K562 (cell line): ENCODE data around the gene PHKB.

ENCODE experiments used
- ARID2 ChIP-seq: fragments of 450-650 bp; IDR thresholded peaks from 2 replicates; pipeline ENCODE4 v1.6.1; 2017; ENCODE audit warnings: antibody characterized with exemption, mild to moderate bottlenecking
- HMG20B ChIP-seq: fragments of 250-450 bp; sonication (Bioruptor Pico); IDR thresholded peaks from 2 replicates; pipeline ENCODE4 v1.5.0; 2021; ENCODE audit warnings: mild to moderate bottlenecking
- KDM1A ChIP-seq, 2 experiments: fragments of 450-650 bp; IDR thresholded peaks; 2 replicates each; pipeline ENCODE4 v1.6.1; 2016; ENCODE audit warnings: mild to moderate bottlenecking in 2 of 2
- KLF1 ChIP-seq: fragments of 450-650 bp; IDR thresholded peaks from 2 replicates; pipeline ENCODE4 v1.6.1; 2016; ENCODE audit warnings: missing genetic modification characterization, missing compliant biosample characterization
- MXI1 ChIP-seq: IDR thresholded peaks from 2 replicates; pipeline ENCODE4 v1.6.1; 2011; ENCODE audit warnings: low read depth, mild to moderate bottlenecking, improper control_type of control experiment, low read length
- POLR2A ChIP-seq: fragments of 450-650 bp; conservative IDR thresholded peaks from 2 replicates; pipeline ENCODE4 v1.6.1; 2016
- PRMT5 ChIP-seq: sonication (generic); formaldehyde crosslinking; IDR thresholded peaks from 2 replicates; pipeline ENCODE4 v1.5.0; 2020; ENCODE audit warnings: missing genetic modification reagents
- RB1 ChIP-seq: fragments of 450-650 bp; IDR thresholded peaks from 2 replicates; pipeline ENCODE4 v1.6.1; 2017; ENCODE audit warnings: low read depth, mild to moderate bottlenecking
- SRSF3 ChIP-seq: fragments of 200-400 bp; formaldehyde crosslinking; IDR thresholded peaks from 2 replicates; pipeline ENCODE4 v1.6.1; 2016; ENCODE audit warnings: mild to moderate bottlenecking, low read length, moderate library complexity; ENCODE audit not compliant: insufficient read depth
- TF ChIP-seq, protein P1 (sequence below), 3 experiments: IDR thresholded peaks in 2 of 3; conservative IDR thresholded peaks in 1 of 3; 2 replicates each; pipeline ENCODE4 v1.5.1; 2011 to 2012; ENCODE audit warnings: low read length in 3 of 3, mild to moderate bottlenecking in 3 of 3, control low read depth in 2 of 3, improper control_type of control experiment in 1 of 3, inconsistent platforms in 1 of 3, low read depth in 1 of 3, mixed read lengths in 1 of 3, moderate library complexity in 1 of 3; ENCODE audit not compliant: insufficient read depth in 2 of 3
- TF ChIP-seq, protein P2 (sequence below): fragments of 250-450 bp; sonication (Bioruptor Pico); IDR thresholded peaks from 2 replicates; pipeline ENCODE4 v1.8.0; 2022; ENCODE audit warnings: moderate library complexity, mild to moderate bottlenecking, inconsistent platforms
- TF ChIP-seq, protein P3 (sequence below), 2 experiments: fragments of 450-650 bp; formaldehyde crosslinking in 1 of 2; IDR thresholded peaks; 2 replicates each; pipeline versions ENCODE4 v1.4.0 to v1.6.1; 2014 to 2020; ENCODE audit warnings: mild to moderate bottlenecking in 2 of 2, borderline replicate concordance in 1 of 2, low read depth in 1 of 2
- TF ChIP-seq, protein P4 (sequence below): fragments of 450-650 bp; formaldehyde crosslinking; conservative IDR thresholded peaks from 2 replicates; pipeline ENCODE4 v1.4.0; 2022; ENCODE audit warnings: mild to moderate bottlenecking, missing genetic modification characterization

DNA sequence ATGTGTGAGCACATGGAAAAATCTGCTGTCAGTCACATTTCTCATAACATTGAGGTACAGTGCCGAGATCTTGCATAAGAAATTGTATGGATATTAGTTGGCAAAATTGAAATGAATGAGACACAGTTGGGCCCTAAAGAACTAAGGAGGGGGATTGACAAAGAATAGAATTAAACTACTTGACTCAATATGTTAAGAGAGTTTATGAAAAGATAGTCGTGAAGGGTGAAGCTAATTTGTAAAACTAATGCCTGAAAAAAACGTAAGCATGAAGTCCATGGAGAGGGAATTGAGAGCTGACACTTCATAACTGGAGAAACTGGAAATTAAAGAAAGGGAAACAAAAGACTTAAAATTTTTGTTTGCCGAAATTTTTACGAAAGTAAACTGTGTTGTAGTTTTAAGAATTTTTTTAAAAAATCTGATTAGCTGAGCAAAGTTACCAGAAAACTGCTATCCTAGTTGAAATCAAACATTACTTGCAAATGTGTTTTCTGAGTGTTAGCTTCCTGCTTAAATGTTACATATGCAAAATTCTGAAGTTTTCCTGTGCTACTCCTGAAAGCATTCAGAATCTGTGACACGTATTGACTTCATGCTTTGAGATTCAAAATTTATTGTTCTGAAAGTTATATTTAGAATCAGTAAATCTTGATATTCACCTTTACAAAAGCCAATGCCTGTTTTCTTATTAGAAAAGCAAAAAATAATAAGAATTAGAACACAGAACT is 239.9 kb downstream of the PHKB start:
- TF ChIP-seq KLF1 (tag) = no peak
- no peak for TF ChIP-seq HMG20B
- TF ChIP-seq POLR2A = no peak
- TF ChIP-seq, protein P1, sequence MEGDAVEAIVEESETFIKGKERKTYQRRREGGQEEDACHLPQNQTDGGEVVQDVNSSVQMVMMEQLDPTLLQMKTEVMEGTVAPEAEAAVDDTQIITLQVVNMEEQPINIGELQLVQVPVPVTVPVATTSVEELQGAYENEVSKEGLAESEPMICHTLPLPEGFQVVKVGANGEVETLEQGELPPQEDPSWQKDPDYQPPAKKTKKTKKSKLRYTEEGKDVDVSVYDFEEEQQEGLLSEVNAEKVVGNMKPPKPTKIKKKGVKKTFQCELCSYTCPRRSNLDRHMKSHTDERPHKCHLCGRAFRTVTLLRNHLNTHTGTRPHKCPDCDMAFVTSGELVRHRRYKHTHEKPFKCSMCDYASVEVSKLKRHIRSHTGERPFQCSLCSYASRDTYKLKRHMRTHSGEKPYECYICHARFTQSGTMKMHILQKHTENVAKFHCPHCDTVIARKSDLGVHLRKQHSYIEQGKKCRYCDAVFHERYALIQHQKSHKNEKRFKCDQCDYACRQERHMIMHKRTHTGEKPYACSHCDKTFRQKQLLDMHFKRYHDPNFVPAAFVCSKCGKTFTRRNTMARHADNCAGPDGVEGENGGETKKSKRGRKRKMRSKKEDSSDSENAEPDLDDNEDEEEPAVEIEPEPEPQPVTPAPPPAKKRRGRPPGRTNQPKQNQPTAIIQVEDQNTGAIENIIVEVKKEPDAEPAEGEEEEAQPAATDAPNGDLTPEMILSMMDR (IDR thresholded peaks at IDR 0.05 in 2 of 3, conservative IDR thresholded peaks at IDR 0.05 in 1 of 3; ENCODE audit: insufficient read depth in 2 of 3, low read depth in 1 of 3, low read length in 3 of 3) = no peak
- no peak for TF ChIP-seq RB1
- TF ChIP-seq, protein P2, sequence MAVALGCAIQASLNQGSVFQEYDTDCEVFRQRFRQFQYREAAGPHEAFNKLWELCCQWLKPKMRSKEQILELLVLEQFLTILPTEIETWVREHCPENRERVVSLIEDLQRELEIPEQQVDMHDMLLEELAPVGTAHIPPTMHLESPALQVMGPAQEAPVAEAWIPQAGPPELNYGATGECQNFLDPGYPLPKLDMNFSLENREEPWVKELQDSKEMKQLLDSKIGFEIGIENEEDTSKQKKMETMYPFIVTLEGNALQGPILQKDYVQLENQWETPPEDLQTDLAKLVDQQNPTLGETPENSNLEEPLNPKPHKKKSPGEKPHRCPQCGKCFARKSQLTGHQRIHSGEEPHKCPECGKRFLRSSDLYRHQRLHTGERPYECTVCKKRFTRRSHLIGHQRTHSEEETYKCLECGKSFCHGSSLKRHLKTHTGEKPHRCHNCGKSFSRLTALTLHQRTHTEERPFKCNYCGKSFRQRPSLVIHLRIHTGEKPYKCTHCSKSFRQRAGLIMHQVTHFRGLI (CRISPR knock-in tag) = no peak
- no peak for TF ChIP-seq MXI1
- TF ChIP-seq ARID2 = no peak
- TF ChIP-seq, protein P3, sequence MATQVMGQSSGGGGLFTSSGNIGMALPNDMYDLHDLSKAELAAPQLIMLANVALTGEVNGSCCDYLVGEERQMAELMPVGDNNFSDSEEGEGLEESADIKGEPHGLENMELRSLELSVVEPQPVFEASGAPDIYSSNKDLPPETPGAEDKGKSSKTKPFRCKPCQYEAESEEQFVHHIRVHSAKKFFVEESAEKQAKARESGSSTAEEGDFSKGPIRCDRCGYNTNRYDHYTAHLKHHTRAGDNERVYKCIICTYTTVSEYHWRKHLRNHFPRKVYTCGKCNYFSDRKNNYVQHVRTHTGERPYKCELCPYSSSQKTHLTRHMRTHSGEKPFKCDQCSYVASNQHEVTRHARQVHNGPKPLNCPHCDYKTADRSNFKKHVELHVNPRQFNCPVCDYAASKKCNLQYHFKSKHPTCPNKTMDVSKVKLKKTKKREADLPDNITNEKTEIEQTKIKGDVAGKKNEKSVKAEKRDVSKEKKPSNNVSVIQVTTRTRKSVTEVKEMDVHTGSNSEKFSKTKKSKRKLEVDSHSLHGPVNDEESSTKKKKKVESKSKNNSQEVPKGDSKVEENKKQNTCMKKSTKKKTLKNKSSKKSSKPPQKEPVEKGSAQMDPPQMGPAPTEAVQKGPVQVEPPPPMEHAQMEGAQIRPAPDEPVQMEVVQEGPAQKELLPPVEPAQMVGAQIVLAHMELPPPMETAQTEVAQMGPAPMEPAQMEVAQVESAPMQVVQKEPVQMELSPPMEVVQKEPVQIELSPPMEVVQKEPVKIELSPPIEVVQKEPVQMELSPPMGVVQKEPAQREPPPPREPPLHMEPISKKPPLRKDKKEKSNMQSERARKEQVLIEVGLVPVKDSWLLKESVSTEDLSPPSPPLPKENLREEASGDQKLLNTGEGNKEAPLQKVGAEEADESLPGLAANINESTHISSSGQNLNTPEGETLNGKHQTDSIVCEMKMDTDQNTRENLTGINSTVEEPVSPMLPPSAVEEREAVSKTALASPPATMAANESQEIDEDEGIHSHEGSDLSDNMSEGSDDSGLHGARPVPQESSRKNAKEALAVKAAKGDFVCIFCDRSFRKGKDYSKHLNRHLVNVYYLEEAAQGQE (IDR thresholded peaks at IDR 0.05; ENCODE audit: borderline replicate concordance) = no peak
- TF ChIP-seq, protein P3 (CRISPR knock-in tag; IDR thresholded peaks at IDR 0.05; ENCODE audit: low read depth) = no peak
- TF ChIP-seq, protein P4, sequence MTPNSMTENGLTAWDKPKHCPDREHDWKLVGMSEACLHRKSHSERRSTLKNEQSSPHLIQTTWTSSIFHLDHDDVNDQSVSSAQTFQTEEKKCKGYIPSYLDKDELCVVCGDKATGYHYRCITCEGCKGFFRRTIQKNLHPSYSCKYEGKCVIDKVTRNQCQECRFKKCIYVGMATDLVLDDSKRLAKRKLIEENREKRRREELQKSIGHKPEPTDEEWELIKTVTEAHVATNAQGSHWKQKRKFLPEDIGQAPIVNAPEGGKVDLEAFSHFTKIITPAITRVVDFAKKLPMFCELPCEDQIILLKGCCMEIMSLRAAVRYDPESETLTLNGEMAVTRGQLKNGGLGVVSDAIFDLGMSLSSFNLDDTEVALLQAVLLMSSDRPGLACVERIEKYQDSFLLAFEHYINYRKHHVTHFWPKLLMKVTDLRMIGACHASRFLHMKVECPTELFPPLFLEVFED (CRISPR knock-in tag) = no peak
- no peak for TF ChIP-seq SRSF3
- TF ChIP-seq KDM1A (IDR thresholded peaks at IDR 0.05) = no peak
- no peak for TF ChIP-seq PRMT5 (CRISPR knock-in tag)
